H54 (cell line): ENCODE results near the gene NPC1.
"Not testable (repeated sequence)": the region's sequence is repeated elsewhere in the genome, so short reads cannot be mapped to it uniquely, and the experiment has no call there.

Experiments
- DNase-seq: peaks from one replicate; pipeline ENCODE4 v3.0.0; 2011; ENCODE audit warnings: low spot score, mixed read lengths; ENCODE audit not compliant: insufficient read length
- FAIRE-seq: peaks from 3 replicates; lab custom pipeline; 2011; peaks lifted over from hg19 to GRCh38; lab: Jason Lieb, UNC
- POLR2A ChIP-seq: IDR thresholded peaks from 2 replicates; pipeline ENCODE4 v1.6.1; 2011; ENCODE audit warnings: low read depth, mild to moderate bottlenecking, low read length

NPC1 gene

DNA sequence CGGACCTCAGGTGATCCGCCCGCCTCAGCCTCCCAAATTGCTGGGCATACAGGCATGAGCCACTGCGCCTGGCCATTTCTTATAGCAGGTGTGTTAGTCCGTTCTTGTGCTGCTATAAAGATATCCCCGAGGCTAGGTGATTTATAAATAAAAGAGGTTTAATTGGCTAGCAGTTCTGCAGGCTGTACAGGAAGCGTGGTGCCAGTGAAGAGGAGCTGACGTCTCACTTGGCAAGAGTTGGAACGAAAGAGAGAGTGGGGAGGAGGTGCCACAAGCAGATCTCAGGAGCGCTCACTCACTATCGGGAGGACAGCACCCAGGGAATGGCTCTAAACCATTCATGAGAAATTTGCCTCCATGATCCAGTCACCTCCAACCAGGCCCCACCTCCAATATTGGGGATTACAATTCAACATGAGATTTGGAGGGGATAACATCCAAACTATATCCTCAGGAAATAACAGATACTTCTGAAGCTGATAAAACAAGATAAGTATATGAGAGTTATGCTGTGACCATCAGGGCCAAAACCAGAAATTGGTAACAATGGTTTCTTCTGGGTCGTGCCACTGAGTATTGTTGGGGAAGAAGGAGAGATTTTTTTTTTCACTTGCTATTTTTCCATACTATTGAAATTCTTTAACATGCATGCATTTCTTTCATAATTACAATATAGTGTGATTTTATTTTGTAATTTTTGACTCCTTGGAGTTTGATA lies 90.4 kb downstream of the NPC1 start:
- TF ChIP-seq POLR2A: no peak
- DNase-seq (no peak), FAIRE-seq (no peak)

DNA sequence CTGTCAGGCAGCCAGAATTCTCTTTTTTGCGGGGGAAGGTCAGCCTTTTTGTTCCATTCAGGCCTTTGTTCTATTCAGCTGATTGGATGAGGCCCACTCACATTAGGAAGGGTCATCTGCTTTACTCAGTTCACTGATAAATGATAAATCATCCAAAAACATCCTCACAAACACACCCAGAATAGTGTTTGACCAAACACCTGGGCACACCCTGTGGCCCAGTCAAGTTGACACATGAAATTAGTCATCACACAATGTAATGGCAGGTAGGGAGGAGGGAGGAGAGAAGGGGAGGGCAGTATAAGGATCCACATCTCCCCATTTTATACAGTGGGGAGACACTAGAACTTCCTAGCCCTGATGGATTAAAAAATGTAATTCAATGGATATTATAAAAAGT lies 91.3 kb downstream of the NPC1 start:
- FAIRE-seq (no peak), DNase-seq (no peak)

DNA sequence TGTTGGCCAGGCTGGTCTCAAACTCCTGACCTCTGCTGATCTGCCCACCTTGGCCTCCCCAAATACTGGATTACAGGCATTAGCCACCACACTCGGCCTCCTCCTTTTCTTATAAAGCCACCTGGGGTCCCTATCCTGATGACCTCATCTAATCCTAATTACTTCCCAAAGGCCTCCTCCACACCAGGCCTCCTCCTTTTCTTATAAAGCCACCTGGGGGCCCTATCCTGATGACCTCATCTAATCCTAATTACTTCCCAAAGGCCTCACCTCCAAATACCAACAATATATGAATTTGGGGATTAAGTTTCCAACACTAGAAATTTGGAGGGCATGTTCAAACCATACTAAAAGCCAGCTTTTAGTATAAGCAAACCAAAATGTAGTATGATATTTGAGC lies 92.7 kb downstream of the NPC1 start:
- DNase-seq (no peak), FAIRE-seq (no peak)
- TF ChIP-seq POLR2A: no peak

More for the DNA sequence above, 91.3 kb downstream of the NPC1 start:
- TF ChIP-seq POLR2A: no peak

DNA sequence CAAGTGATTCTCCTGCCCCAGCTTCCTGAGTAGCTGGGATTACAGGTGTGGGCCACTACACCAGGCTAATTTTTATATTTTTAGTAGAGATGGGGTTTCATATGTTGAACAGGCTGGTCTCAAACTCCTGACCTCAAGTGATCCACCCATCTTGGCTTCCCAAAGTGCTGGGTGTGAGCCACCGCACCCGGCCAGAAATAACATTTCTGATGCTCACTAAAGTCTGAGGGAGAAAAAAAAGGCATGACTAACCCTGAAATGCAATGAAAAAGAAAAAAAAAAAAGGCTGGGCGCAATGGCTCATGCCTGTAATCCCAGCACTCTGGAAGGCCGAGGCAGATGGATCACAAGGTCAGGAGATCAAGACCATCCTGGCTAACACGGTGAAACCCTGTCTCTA lies 96.7 kb downstream of the NPC1 start:
- FAIRE-seq: not testable (repeated sequence)

DNA sequence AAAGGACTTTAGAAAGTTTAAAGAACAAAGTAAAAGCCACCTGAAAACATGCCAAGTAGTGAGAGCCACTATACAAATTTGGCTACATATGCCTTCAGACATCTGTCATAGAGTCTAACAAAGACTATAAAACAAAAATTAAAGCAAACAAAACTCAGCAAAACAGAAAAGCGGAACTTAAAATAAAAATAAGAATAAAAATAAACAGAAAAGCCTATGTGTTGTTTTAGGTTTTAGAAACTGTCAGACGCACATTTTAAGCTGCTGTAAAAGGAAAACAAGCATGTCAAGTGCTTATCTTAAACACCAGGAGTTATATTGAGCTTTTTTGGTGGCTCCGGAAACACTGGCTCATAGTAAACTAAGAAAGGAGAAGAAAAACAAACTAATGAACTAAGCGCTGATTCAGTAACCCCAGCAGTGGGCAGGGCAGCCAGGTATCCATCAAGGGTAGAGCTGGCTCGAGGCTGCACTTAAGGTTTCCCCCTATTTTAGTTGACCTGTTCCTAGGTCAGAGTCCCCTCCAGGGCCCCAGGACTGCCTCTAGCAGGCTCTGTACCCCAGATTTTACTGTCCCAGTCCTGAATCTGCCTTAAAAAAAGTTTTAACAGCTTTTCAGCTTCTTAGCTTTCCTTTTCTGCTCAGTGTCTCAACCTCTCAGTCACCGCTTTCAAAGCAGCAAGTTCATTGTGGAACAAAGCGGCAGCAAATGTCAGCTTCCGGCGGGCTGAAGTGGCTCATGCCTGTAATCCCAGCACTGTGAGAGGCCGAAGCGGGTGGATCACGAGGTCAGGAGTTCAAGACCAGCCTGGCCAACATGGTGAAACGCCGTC lies 98.4 kb downstream of the NPC1 start:
- no peak for TF ChIP-seq POLR2A
- DNase-seq (no peak), FAIRE-seq (no peak)

More for the DNA sequence above, 96.7 kb downstream of the NPC1 start:
- DNase-seq: not testable (repeated sequence)

DNA sequence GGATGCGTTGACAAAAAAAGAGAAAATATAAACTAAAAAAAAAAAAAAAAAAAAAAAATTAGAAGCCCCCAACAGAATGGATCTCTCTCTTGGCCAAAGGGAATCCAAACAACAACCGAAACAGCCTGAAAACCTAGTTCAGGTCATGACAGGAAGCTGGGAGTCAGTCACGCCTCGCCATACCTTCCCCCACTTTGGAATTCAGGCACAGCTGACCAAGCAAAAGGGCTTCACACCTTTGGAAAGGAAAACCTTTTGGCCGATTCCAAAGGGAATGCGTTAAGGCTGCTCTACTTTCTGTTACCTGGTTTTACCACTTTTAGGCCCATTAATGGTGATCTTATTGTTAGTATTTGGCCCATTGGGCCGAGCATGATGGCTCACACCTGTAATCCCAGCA lies 100.9 kb downstream of the NPC1 start:
- FAIRE-seq (no peak), DNase-seq (no peak)
- no peak for TF ChIP-seq POLR2A

DNA sequence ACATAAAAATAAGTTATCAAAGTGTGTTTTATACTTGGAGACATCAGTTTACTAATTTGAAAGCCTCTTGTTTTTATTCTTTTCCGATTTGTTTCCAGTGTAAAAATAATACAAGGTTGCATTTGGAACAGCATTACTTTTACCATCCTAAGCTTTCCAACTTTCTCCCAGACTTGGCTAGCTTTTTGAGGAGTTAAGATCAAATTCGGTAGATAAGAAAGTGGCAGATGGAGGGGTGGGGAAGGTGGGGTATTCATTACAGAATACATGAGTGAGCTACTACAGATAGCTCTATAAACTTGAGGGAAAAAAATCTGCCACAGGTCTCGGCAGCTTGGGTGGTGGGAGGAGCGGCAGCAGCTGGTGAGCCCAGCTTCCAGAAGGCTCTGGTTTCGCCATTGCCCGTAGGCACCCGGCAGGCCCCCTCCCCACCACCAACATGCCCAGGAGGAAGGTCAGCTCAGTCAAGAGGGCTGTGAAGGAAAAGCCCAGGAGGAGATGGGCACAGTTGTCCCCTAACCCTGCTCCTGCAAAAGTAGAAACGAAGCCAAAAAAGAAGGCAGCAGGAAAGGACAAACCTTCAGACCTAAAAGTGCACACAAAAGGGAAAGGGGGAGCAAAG lies 101.6 kb downstream of the NPC1 start:
- no peak for TF ChIP-seq POLR2A
- FAIRE-seq (no peak), DNase-seq (no peak)
